HCT116 (cell line): Measurements from ENCODE around the gene FARSA. TPM values are rescaled to one million over a fixed set of nuclear protein-coding genes. Genes with fewer than 3 reads are reported as not detected.

Experiments used
- ATAC-seq: fragments of 200-7000 bp; cut with Tn5 transposase; 2 replicates; pipeline ENCODE4 v1.9.1; 2020; ENCODE audit warnings: mild to moderate bottlenecking, moderate library complexity
- BruUV-seq: library from RNA; stranded (reverse); fragments of 400-500 nt; replicated peaks from 2 replicates; lab custom pipeline; 2021; lab: Mats Ljungman, UMichigan
- CTCF ChIA-PET: fragments of 300-600 bp; sonication (Branson Sonifier 250); formaldehyde crosslinking; loops from one replicate; lab custom pipeline; 2021; ENCODE audit warnings: antibody characterized with exemption; lab: Charles Lee
- POLR2A ChIA-PET: fragments of 300-600, 350-600 bp; sonication (Branson Sonifier 250); formaldehyde crosslinking; loops from one replicate; lab custom pipeline; 2021; ENCODE audit warnings: antibody characterized with exemption; lab: Charles Lee
- RAD21 ChIA-PET, 2 experiments: fragments of 300-600 bp; sonication (Branson Sonifier 250); formaldehyde crosslinking; loops; one replicate each; lab custom pipeline; 2023; ENCODE audit warnings: low total read pairs in 2 of 2; ENCODE audit not compliant: uncharacterized antibody in 2 of 2, unreplicated experiment in 2 of 2, low non-redundant PET in 1 of 2; lab: Charles Lee
- DNase-seq: peaks from one replicate; pipeline ENCODE4 v3.0.0-alpha.2; 2010; ENCODE audit warnings: low read depth, low spot score
- H2AFZ ChIP-seq: fragments of 200-600 bp; shearing (Covaris generic), sonication (generic); 2 replicates; pipeline ENCODE4 v1.6.1; 2017; ENCODE audit warnings: low read depth, mixed run types, mixed read lengths, antibody characterized with exemption, low read length; ENCODE audit not compliant: poor library complexity, severe bottlenecking
- H3K27ac ChIP-seq: 2 replicates; pipeline ENCODE4 v1.5.1; 2012; ENCODE audit warnings: low read depth, low read length
- H3K27me3 ChIP-seq: fragments of 200-600 bp; sonication (generic); 2 replicates; pipeline ENCODE4 v1.6.1; 2016; ENCODE audit warnings: mixed run types, low read length, mixed read lengths; ENCODE audit not compliant: insufficient read depth
- H3K36me3 ChIP-seq, 2 experiments: fragments of 200-500 bp in 1 of 2; fragments of 200-600 bp in 1 of 2; sonication (Bioruptor generic) in 1 of 2; sonication (generic) in 1 of 2; 2 replicates each; pipeline versions ENCODE4 v1.5.1 to v1.6.1; 2014 to 2016; ENCODE audit warnings: low read length in 2 of 2, inconsistent platforms in 1 of 2, mixed read lengths in 1 of 2, mixed run types in 1 of 2; ENCODE audit not compliant: insufficient read depth in 2 of 2, control insufficient read depth in 1 of 2
- H3K4me1 ChIP-seq, 2 experiments: fragments of 200-600 bp in 1 of 2; sonication (generic) in 1 of 2; 2 replicates each; pipeline versions ENCODE4 v1.5.1 to v1.6.1; 2012 to 2017; ENCODE audit warnings: low read length in 2 of 2, inconsistent platforms in 1 of 2, mild to moderate bottlenecking in 1 of 2, mixed read lengths in 1 of 2, mixed run types in 1 of 2, moderate library complexity in 1 of 2; ENCODE audit not compliant: insufficient read depth in 2 of 2, control insufficient read depth in 1 of 2
- H3K4me2 ChIP-seq: fragments of 200-600 bp; sonication (generic); 2 replicates; pipeline ENCODE4 v1.6.1; 2017; ENCODE audit warnings: mixed run types, low read length, mixed read lengths
- H3K4me3 ChIP-seq, 2 experiments: fragments of 200-600 bp in 1 of 2; sonication (generic) in 1 of 2; replicated peaks in 1 of 2; 2 replicates each; pipeline ENCODE4 v1.5.1; 2011 to 2016; ENCODE audit warnings: low read length in 2 of 2, control low read depth in 1 of 2, low read depth in 1 of 2, mild to moderate bottlenecking in 1 of 2, mixed read lengths in 1 of 2, mixed run types in 1 of 2
- H3K79me2 ChIP-seq: fragments of 200-600 bp; sonication (generic); 2 replicates; pipeline ENCODE4 v1.6.1; 2017; ENCODE audit warnings: mild to moderate bottlenecking, mixed run types, low read length, moderate library complexity, mixed read lengths; ENCODE audit not compliant: insufficient read depth
- H3K9ac ChIP-seq: fragments of 200-600 bp; sonication (generic); 2 replicates; pipeline ENCODE4 v1.6.1; 2016; ENCODE audit warnings: low read length, mixed read lengths
- H3K9me2 ChIP-seq: fragments of 200-600 bp; sonication (generic), shearing (Covaris generic); 2 replicates; pipeline ENCODE4 v1.6.1; 2017; ENCODE audit warnings: mixed run types, mild to moderate bottlenecking, moderate library complexity; ENCODE audit not compliant: insufficient read depth
- H3K9me3 ChIP-seq, 2 experiments: fragments of 200-500 bp in 1 of 2; fragments of 200-600 bp in 1 of 2; sonication (Bioruptor generic) in 1 of 2; sonication (generic) in 1 of 2; 2 replicates each; pipeline ENCODE4 v1.6.1; 2014 to 2017; ENCODE audit warnings: low read length in 2 of 2, mixed read lengths in 2 of 2, inconsistent platforms in 1 of 2, low read depth in 1 of 2, mild to moderate bottlenecking in 1 of 2, mixed run types in 1 of 2, moderate library complexity in 1 of 2; ENCODE audit not compliant: control insufficient read depth in 1 of 2, insufficient read depth in 1 of 2
- H4K20me1 ChIP-seq: fragments of 200-600 bp; sonication (generic), shearing (Covaris generic); 2 replicates; pipeline ENCODE4 v1.6.1; 2017; ENCODE audit warnings: mixed run types, mild to moderate bottlenecking, moderate library complexity; ENCODE audit not compliant: insufficient read depth
- CBX3 ChIP-seq: IDR thresholded peaks from 2 replicates; pipeline ENCODE4 v1.6.1; 2012; ENCODE audit warnings: low read depth
- CEBPB ChIP-seq: IDR thresholded peaks from 2 replicates; pipeline ENCODE4 v1.6.1; 2012; ENCODE audit warnings: low read depth
- EGR1 ChIP-seq: IDR thresholded peaks from 2 replicates; pipeline ENCODE4 v1.6.1; 2012; ENCODE audit warnings: low read depth
- FOSL1 ChIP-seq: IDR thresholded peaks from 2 replicates; pipeline ENCODE4 v1.6.1; 2012; ENCODE audit warnings: low read depth
- JUND ChIP-seq: IDR thresholded peaks from 2 replicates; pipeline ENCODE4 v1.6.1; 2012
- POLR2A ChIP-seq: IDR thresholded peaks from 2 replicates; pipeline ENCODE4 v1.7.0; 2011; ENCODE audit warnings: borderline replicate concordance; ENCODE audit not compliant: insufficient read depth, insufficient read length; ENCODE audit errors: extremely low read depth
- POLR2AphosphoS5 ChIP-seq: IDR thresholded peaks from 2 replicates; pipeline ENCODE4 v1.6.1; 2011; ENCODE audit warnings: mild to moderate bottlenecking, low read depth, low read length, moderate library complexity
- SIN3A ChIP-seq: IDR thresholded peaks from 2 replicates; pipeline ENCODE4 v1.6.1; 2012; ENCODE audit warnings: low read depth
- TCF7L2 ChIP-seq: IDR thresholded peaks from 2 replicates; pipeline ENCODE4 v1.7.0; 2011; ENCODE audit warnings: borderline replicate concordance, inconsistent platforms; ENCODE audit not compliant: insufficient read depth, insufficient read length; ENCODE audit errors: extremely low read depth
- YY1 ChIP-seq: IDR thresholded peaks from 2 replicates; pipeline ENCODE4 v1.6.1; 2011; ENCODE audit warnings: low read length, low read depth, moderate library complexity, mild to moderate bottlenecking; ENCODE audit not compliant: insufficient replicate concordance; ENCODE audit errors: extremely low read depth
- ZFX ChIP-seq: fragments of 450-650 bp; IDR thresholded peaks from 2 replicates; pipeline ENCODE4 v1.6.1; 2017
- intact Hi-C: fragments of 100-400 bp; cut with micrococcal nuclease; formaldehyde crosslinking; loops from 2 replicates; pipeline ENCODE4 v1.10.0; 2022
- total RNA-seq: library from RNA; stranded (reverse); gene quantifications from one replicate; pipeline ENCODE4 v1.2.1, GENCODE V29; 2021; ENCODE audit not compliant: unreplicated experiment
- TF ChIP-seq, protein P1 (sequence below): IDR thresholded peaks from 2 replicates; pipeline ENCODE4 v1.6.1; 2011; ENCODE audit warnings: mild to moderate bottlenecking, low read length, moderate library complexity; ENCODE audit not compliant: insufficient replicate concordance; ENCODE audit errors: extremely low read depth
- TF ChIP-seq, protein P2 (sequence below): IDR thresholded peaks from 2 replicates; pipeline ENCODE4 v1.6.1; 2012
- TF ChIP-seq, protein P3 (sequence below): IDR thresholded peaks from 2 replicates; pipeline ENCODE4 v1.6.1; 2012

Gene FARSA
- total RNA-seq, 1 experiment from 2014 or later: 129 TPM

DNA sequence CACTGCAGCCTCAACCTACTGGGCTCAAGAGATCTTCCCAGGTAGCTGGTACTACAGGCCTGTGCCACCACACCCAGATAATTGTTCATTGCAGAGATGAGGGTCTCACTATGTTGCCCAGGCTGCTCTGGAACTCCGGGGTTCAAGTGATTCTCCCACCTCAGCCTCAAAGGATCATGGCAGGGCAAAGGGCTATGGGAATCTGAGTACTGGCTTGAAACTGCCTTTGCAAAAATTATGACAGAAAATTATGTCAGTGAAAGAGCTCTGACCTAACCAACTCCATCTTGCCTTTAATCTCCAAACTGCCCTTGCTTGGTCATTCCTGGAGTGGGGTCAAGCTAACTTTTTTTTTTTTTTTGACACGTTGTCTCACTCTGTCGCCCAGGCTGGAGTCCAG is 50.9 kb downstream of the FARSA start:
- H3K36me3 ChIP-seq: 0 out of 4 replicates have a peak, but pooled peaks cover 0 to 4% of the 10 kb centered on the region in 2 experiments

DNA sequence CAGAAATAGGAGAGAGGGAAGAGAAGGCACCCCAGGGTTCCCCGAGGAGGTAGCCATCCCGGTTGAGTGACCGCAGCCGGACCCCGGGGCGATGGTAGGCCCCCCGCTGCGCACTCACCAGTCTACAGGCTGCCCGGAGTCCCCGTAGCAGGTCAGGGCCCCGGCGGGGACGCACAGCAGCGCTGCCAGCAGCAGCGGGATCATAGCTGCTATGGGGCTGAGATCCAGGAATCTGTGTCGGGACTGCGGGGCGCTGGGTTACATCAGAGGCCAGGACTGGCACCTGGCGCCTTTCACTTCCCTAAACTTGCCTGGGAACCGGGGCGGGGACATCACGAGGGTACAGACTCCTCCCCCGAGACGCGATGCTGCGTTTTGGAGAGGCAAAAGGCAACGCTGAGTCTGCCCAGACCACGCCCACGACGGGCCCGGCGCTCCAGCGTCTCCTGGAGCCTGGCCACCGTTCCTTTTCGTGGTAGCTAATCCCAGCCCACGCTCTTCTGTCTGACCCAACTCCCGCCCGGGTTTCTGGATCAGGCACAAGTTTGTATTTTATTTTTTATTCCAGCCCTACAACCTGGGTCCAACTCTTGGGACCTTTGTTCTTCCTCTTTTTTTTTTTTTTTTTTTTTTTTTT is 52.2 kb downstream of the FARSA start, which contains the start of gene DNASE2:
Gene DNASE2, minus strand, starts transcription at position 278 of the 637 bp plus-strand sequence. Its CDS starts 74 bp downstream, at position 204.
- Histone ChIP-seq H3K27ac (peak within 1 kb of the TSS; percentile 68), H3K4me2 (peak within 1 kb of the TSS; percentile 98), H4K20me1 (no peaks in the 10 kb centered on the region), H3K9me2 (no peaks in the 10 kb centered on the region), H3K4me3 (peak within 1 kb of the TSS; percentile 77 to 94), H3K9me3 (peaks cover 0 to 14% of the 10 kb centered on the region in 2 experiments; a peak in 2 of 4 replicates), H3K79me2 (no peaks in the 10 kb centered on the region), H3K36me3 (0 out of 4 replicates have a peak, but pooled peaks cover 0 to 4% of the 10 kb centered on the region in 2 experiments), H3K9ac (peak within 1 kb of the TSS; percentile 74), H3K4me1 (peaks cover 6 to 15% of the 10 kb centered on the region in 2 experiments; a peak in 3 of 4 replicates), H2AFZ (peak within 1 kb of the TSS; percentile 41), H3K27me3 (no peaks in the 10 kb centered on the region)
- RAD21 ChIA-PET: no interaction called here
- intact Hi-C loops: no loop called here
- ATAC-seq (peak; percentile 97), DNase-seq (peak; percentile 86)
- CTCF ChIA-PET: interaction anchor here (1.3 to 1.8 kb wide), 3 partner anchors 115 to 124 kb away, joined by 3 to 6 read pairs (median 4); no protein-coding TSS in a partner anchor
- TF ChIP-seq CEBPB: no peak
- TF ChIP-seq, protein P1, sequence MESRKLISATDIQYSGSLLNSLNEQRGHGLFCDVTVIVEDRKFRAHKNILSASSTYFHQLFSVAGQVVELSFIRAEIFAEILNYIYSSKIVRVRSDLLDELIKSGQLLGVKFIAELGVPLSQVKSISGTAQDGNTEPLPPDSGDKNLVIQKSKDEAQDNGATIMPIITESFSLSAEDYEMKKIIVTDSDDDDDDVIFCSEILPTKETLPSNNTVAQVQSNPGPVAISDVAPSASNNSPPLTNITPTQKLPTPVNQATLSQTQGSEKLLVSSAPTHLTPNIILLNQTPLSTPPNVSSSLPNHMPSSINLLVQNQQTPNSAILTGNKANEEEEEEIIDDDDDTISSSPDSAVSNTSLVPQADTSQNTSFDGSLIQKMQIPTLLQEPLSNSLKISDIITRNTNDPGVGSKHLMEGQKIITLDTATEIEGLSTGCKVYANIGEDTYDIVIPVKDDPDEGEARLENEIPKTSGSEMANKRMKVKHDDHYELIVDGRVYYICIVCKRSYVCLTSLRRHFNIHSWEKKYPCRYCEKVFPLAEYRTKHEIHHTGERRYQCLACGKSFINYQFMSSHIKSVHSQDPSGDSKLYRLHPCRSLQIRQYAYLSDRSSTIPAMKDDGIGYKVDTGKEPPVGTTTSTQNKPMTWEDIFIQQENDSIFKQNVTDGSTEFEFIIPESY: peak; percentile 11
- TF ChIP-seq YY1: no peak
- TF ChIP-seq, protein P2, sequence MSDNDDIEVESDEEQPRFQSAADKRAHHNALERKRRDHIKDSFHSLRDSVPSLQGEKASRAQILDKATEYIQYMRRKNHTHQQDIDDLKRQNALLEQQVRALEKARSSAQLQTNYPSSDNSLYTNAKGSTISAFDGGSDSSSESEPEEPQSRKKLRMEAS: peak; percentile 82
- TF ChIP-seq, protein P3, sequence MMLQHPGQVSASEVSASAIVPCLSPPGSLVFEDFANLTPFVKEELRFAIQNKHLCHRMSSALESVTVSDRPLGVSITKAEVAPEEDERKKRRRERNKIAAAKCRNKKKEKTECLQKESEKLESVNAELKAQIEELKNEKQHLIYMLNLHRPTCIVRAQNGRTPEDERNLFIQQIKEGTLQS: no peak
- TF ChIP-seq CBX3: 0 out of 2 replicates have a peak, but pooled peaks have one; percentile 16
- no peak for TF ChIP-seq JUND
- TF ChIP-seq POLR2AphosphoS5: peak; percentile 98
- peak; percentile 74 for TF ChIP-seq POLR2A
- TF ChIP-seq SIN3A: peak; percentile 75; the same call in 1 of the 2 replicates
- TF ChIP-seq ZFX: peak; percentile 40; the same call in 1 of the 2 replicates
- TF ChIP-seq TCF7L2: peak; percentile 27
- TF ChIP-seq EGR1: peak; percentile 70
- POLR2A ChIA-PET: interaction anchor here (0.9 to 1.8 kb wide), 3 partner anchors 9 to 85 kb away, joined by 3 to 14 read pairs (median 3); partner anchors contain the start of gene GCDH
- no TSS peak for BruUV-seq

More for the DNA sequence above, 50.9 kb downstream of the FARSA start:
- no peak overlapping the region for H2AFZ ChIP-seq
- H3K4me3 ChIP-seq: no peak overlapping the region
- H3K4me2 ChIP-seq: no peak overlapping the region
- ChIA-PET POLR2A (interaction anchor here (0.9 to 1.8 kb wide), 2 partner anchors 8 to 49 kb away, joined by 3 to 14 read pairs; partner anchors contain the start of genes GCDH and RTBDN), CTCF (interaction anchor here (0.6 to 1.5 kb wide), 3 partner anchors 8 to 36 kb away, joined by 3 to 5 read pairs (median 4); partner anchors contain the start of gene GCDH)
- H3K27ac ChIP-seq: no peak overlapping the region
- H3K4me1 ChIP-seq: peaks cover 6 to 15% of the 10 kb centered on the region in 2 experiments; a peak in 3 of 4 replicates
- no peaks in the 10 kb centered on the region for H4K20me1 ChIP-seq
- no peak for DNase-seq
- no peak for ATAC-seq
- H3K9me2 ChIP-seq: no peaks in the 10 kb centered on the region
- H3K79me2 ChIP-seq: no peaks in the 10 kb centered on the region
- intact Hi-C loops: no loop called here
- no peak for TF ChIP-seq FOSL1
- TF ChIP-seq YY1: no peak
- TF ChIP-seq, protein P3: no peak
- TF ChIP-seq JUND: no peak
- TF ChIP-seq, all 23 proteins: peak for 0
- RAD21 ChIA-PET: no interaction called here
- H3K9ac ChIP-seq: no peak overlapping the region
- H3K9me3 ChIP-seq: peaks cover 0 to 14% of the 10 kb centered on the region in 2 experiments; a peak in 2 of 4 replicates
- BruUV-seq: no TSS peak
- no peaks in the 10 kb centered on the region for H3K27me3 ChIP-seq
